WTC11 (cell line): Measurements from ENCODE around the gene SMARCA4. TPM values are rescaled to one million over a fixed set of nuclear protein-coding genes. Genes with fewer than 3 reads are reported as not detected.
A peak's percentile ranks its signal among the peaks of the same experiment; 100 is the strongest.

ENCODE experiments used
- ATAC-seq: fragments of 200-7000 bp; cut with Tn5 transposase; 2 replicates; pipeline ENCODE4 v1.10.0; 2021; ENCODE audit warnings: mild to moderate bottlenecking, moderate library complexity
- CTCF ChIA-PET: fragments of 300-600 bp; sonication (Branson Sonifier 250); formaldehyde crosslinking; loops from one replicate; lab custom pipeline; 2021; ENCODE audit warnings: antibody characterized with exemption; lab: Charles Lee
- POLR2A ChIA-PET: fragments of 350-600 bp; sonication (Branson Sonifier 250); formaldehyde crosslinking; loops from one replicate; lab custom pipeline; 2021; ENCODE audit warnings: antibody characterized with exemption; lab: Charles Lee
- DNase-seq: peaks from one replicate; pipeline ENCODE4 v3.0.0; 2021; ENCODE audit warnings: low spot score
- H3K27ac Mint-ChIP-seq: 2 replicates; pipeline ENCODE4 v1.8.0; 2021; ENCODE audit warnings: mixed read lengths
- H3K27me3 Mint-ChIP-seq: 2 replicates; pipeline ENCODE4 v1.8.0; 2021; ENCODE audit warnings: low read depth, mild to moderate bottlenecking, moderate library complexity, mixed read lengths
- H3K36me3 Mint-ChIP-seq: 2 replicates; pipeline ENCODE4 v1.8.0; 2021; ENCODE audit warnings: mixed read lengths
- H3K4me1 Mint-ChIP-seq: 2 replicates; pipeline ENCODE4 v1.8.0; 2022; ENCODE audit warnings: mixed read lengths
- H3K4me3 Mint-ChIP-seq: 2 replicates; pipeline ENCODE4 v1.8.0; 2021; ENCODE audit warnings: mild to moderate bottlenecking, moderate library complexity, mixed read lengths
- H3K9me3 Mint-ChIP-seq: 2 replicates; pipeline ENCODE4 v1.8.0; 2021; ENCODE audit warnings: mixed read lengths
- EMX1 ChIP-seq: fragments of 250-450 bp; sonication (Bioruptor Pico); IDR thresholded peaks from 2 replicates; pipeline ENCODE4 v1.8.0; 2021; ENCODE audit warnings: mild to moderate bottlenecking
- FOXJ3 ChIP-seq: sonication (generic); formaldehyde crosslinking; IDR thresholded peaks from 2 replicates; pipeline ENCODE4 v1.9.0; 2021; ENCODE audit warnings: missing genetic modification reagents, mild to moderate bottlenecking, borderline replicate concordance
- HMGA2 ChIP-seq: fragments of 250-450 bp; sonication (Bioruptor Pico); IDR thresholded peaks from 2 replicates; pipeline ENCODE4 v1.4.0; 2021; ENCODE audit warnings: mild to moderate bottlenecking, moderate library complexity
- KAT7 ChIP-seq: sonication (generic); formaldehyde crosslinking; IDR thresholded peaks from 2 replicates; pipeline ENCODE4 v1.8.1; 2023; ENCODE audit warnings: missing genetic modification reagents, mild to moderate bottlenecking, borderline replicate concordance
- MAX ChIP-seq: sonication (generic); formaldehyde crosslinking; IDR thresholded peaks from 2 replicates; pipeline ENCODE4 v1.8.0; 2022; ENCODE audit warnings: mild to moderate bottlenecking, missing genetic modification reagents
- MXD4 ChIP-seq: fragments of 250-450 bp; sonication (Bioruptor Pico); IDR thresholded peaks from 2 replicates; pipeline ENCODE4 v1.8.0; 2021; ENCODE audit warnings: mild to moderate bottlenecking, moderate library complexity, borderline replicate concordance
- MYBL2 ChIP-seq: sonication (generic); formaldehyde crosslinking; IDR thresholded peaks from 2 replicates; pipeline ENCODE4 v1.8.1; 2023; ENCODE audit warnings: mild to moderate bottlenecking, moderate library complexity, missing genetic modification reagents
- NFATC4 ChIP-seq: fragments of 250-450 bp; sonication (Bioruptor Pico); IDR thresholded peaks from 2 replicates; pipeline ENCODE4 v1.9.0; 2021; ENCODE audit warnings: mild to moderate bottlenecking
- NR1H2 ChIP-seq: sonication (generic); formaldehyde crosslinking; IDR thresholded peaks from 2 replicates; pipeline ENCODE4 v1.9.0; 2021; ENCODE audit warnings: mild to moderate bottlenecking, moderate library complexity, missing genetic modification reagents
- NR3C1 ChIP-seq: sonication (generic); formaldehyde crosslinking; conservative IDR thresholded peaks from 2 replicates; pipeline ENCODE4 v1.8.1; 2023; ENCODE audit warnings: low read depth, mild to moderate bottlenecking, missing genetic modification reagents
- TP53 ChIP-seq: sonication (generic); formaldehyde crosslinking; IDR thresholded peaks from 2 replicates; pipeline ENCODE4 v1.8.1; 2023; ENCODE audit warnings: mild to moderate bottlenecking, missing genetic modification reagents
- ZMAT4 ChIP-seq: fragments of 250-450 bp; sonication (Bioruptor Pico); IDR thresholded peaks from 2 replicates; pipeline ENCODE4 v1.9.0; 2021; ENCODE audit warnings: mild to moderate bottlenecking
- ZNF232 ChIP-seq: sonication (generic); formaldehyde crosslinking; IDR thresholded peaks from 2 replicates; pipeline ENCODE4 v1.8.0; 2022; ENCODE audit warnings: mild to moderate bottlenecking, missing genetic modification reagents
- total RNA-seq: library from RNA; stranded (reverse); gene quantifications from 3 replicates; pipeline ENCODE4 v1.2.3, GENCODE V29; 2021
- TF ChIP-seq, protein P1 (sequence below): sonication (generic); formaldehyde crosslinking; IDR thresholded peaks from 2 replicates; pipeline ENCODE4 v1.8.1; 2023; ENCODE audit warnings: mild to moderate bottlenecking, moderate library complexity, missing genetic modification reagents
- TF ChIP-seq, protein P2 (sequence below): sonication (generic); formaldehyde crosslinking; IDR thresholded peaks from 2 replicates; pipeline ENCODE4 v1.8.0; 2022; ENCODE audit warnings: mild to moderate bottlenecking, missing genetic modification reagents

SMARCA4 gene
- total RNA-seq, 1 experiment from 2014 or later, result 295 TPM

- no peaks in the 10 kb centered on the region for H3K27me3 Mint-ChIP-seq
- CTCF ChIA-PET, result interaction anchor here (2.5 kb wide), 1 partner anchor 150 kb away, joined by 9 read pairs; no protein-coding TSS in a partner anchor
- ATAC-seq (no peak), DNase-seq (no peak)
- H3K36me3 Mint-ChIP-seq, result peaks cover 43% of the 10 kb centered on the region
- peak overlapping the region; percentile 94 for H3K4me3 Mint-ChIP-seq
- no peaks in the 10 kb centered on the region for H3K9me3 Mint-ChIP-seq
- H3K4me1 Mint-ChIP-seq, result peaks cover 55% of the 10 kb centered on the region
- H3K27ac Mint-ChIP-seq, result peak overlapping the region; percentile 92
- TF ChIP-seq NR3C1 (CRISPR knock-in tag) (no peak), TP53 (no peak), MAX (CRISPR knock-in tag) (no peak), MYBL2 (no peak), NFATC4 (CRISPR knock-in tag) (no peak), ZNF232 (CRISPR knock-in tag) (no peak), HMGA2 (CRISPR knock-in tag) (no peak), NR1H2 (CRISPR knock-in tag) (no peak)
- POLR2A ChIA-PET, result no interaction called here
These were observed 130.9 kb downstream of the SMARCA4 start for GRCh38 chr19:11091703-11092153.

- ATAC-seq (no peak), DNase-seq (no peak)
- ChIA-PET POLR2A (interaction anchor here (0.7 kb wide), 2 partner anchors 13 to 198 kb away, joined by 3 to 4 read pairs; no protein-coding TSS in a partner anchor), CTCF (interaction anchor here (1.4 to 2.5 kb wide), 2 partner anchors 56 to 150 kb away, joined by 3 to 9 read pairs; no protein-coding TSS in a partner anchor)
- Mint-ChIP-seq H3K27me3 (no peaks in the 10 kb centered on the region), H3K4me3 (peak overlapping the region; percentile 39), H3K9me3 (no peaks in the 10 kb centered on the region), H3K36me3 (peaks cover 44% of the 10 kb centered on the region), H3K27ac (peak overlapping the region; percentile 92), H3K4me1 (peaks cover 55% of the 10 kb centered on the region)
- TF ChIP-seq EMX1 (CRISPR knock-in tag) (no peak), ZMAT4 (CRISPR knock-in tag) (no peak), FOXJ3 (CRISPR knock-in tag) (no peak)
- TF ChIP-seq, protein P1, sequence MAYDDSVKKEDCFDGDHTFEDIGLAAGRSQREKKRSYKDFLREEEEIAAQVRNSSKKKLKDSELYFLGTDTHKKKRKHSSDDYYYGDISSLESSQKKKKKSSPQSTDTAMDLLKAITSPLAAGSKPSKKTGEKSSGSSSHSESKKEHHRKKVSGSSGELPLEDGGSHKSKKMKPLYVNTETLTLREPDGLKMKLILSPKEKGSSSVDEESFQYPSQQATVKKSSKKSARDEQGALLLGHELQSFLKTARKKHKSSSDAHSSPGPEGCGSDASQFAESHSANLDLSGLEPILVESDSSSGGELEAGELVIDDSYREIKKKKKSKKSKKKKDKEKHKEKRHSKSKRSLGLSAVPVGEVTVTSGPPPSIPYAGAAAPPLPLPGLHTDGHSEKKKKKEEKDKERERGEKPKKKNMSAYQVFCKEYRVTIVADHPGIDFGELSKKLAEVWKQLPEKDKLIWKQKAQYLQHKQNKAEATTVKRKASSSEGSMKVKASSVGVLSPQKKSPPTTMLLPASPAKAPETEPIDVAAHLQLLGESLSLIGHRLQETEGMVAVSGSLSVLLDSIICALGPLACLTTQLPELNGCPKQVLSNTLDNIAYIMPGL (CRISPR knock-in tag), result no peak
These were observed 131.3 kb downstream of the SMARCA4 start for GRCh38 chr19:11092181-11092538.

DNA sequence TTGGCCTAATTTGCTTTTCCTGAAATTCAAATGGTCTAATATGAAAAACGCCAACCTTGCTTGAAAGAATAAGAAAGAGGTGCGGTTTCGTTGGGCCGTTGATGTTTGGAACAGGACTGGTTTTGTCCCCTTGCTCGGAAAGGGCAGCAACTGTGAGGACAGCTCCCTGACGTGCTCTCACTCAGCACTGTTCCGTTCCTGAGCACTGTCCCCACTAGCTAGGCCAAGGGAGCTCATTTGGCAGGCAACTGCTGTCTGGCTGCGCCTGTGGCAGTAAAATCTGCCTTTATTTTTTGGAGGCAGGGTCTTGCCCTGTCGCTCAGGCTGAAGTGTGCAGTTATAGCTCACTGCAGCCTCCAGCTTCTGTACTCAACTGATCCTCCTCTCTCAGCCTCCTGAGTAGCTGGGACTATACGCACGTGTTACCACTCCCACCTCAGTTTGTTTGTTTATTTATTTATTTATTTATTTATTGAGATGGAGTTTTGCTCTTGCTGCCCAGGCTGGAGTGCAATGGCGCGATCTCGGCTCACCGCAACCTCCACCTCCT, 132.9 kb downstream of the SMARCA4 start:
- H3K27me3 Mint-ChIP-seq, result no peaks in the 10 kb centered on the region
- peak overlapping the region; percentile 39; the same call in 1 of the 2 replicates for H3K4me3 Mint-ChIP-seq
- ChIA-PET POLR2A (no interaction called here), CTCF (interaction anchor here (0.6 to 3.8 kb wide), 4 partner anchors 23 to 157 kb away, joined by 3 to 22 read pairs (median 7); no protein-coding TSS in a partner anchor)
- TF ChIP-seq MXD4 (CRISPR knock-in tag), result no peak
- TF ChIP-seq, protein P2, sequence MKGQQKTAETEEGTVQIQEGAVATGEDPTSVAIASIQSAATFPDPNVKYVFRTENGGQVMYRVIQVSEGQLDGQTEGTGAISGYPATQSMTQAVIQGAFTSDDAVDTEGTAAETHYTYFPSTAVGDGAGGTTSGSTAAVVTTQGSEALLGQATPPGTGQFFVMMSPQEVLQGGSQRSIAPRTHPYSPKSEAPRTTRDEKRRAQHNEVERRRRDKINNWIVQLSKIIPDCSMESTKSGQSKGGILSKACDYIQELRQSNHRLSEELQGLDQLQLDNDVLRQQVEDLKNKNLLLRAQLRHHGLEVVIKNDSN (CRISPR knock-in tag), result 0 out of 2 replicates have a peak, but pooled peaks have one; percentile 8
- no peak for TF ChIP-seq KAT7 (CRISPR knock-in tag)
- TF ChIP-seq, protein P1 (CRISPR knock-in tag), result no peak
- DNase-seq (no peak), ATAC-seq (no peak)
- H3K4me1 Mint-ChIP-seq, result peaks cover 49% of the 10 kb centered on the region
- H3K9me3 Mint-ChIP-seq, result no peaks in the 10 kb centered on the region
- H3K27ac Mint-ChIP-seq, result peak overlapping the region; percentile 86
- H3K36me3 Mint-ChIP-seq, result peaks cover 49% of the 10 kb centered on the region
